T-helper 1 cell treated with Interleukin-12 subunit alpha and Interleukin-12 subunit beta and Interleukin-4 antibody, amounts not matched to agents 30 μg/mL and 1 μg/mL, for 36 hours (primary cell): ENCODE data around the gene TCF12.

Experiments
- H3K27ac Mint-ChIP-seq: one replicate; pipeline ENCODE4 v1.8.0; 2021; ENCODE audit warnings: mild to moderate bottlenecking, mixed read lengths
- H3K27me3 Mint-ChIP-seq: one replicate; pipeline ENCODE4 v1.8.0; 2021; ENCODE audit warnings: low read depth, mixed read lengths
- H3K36me3 Mint-ChIP-seq: one replicate; pipeline ENCODE4 v1.8.0; 2021; ENCODE audit warnings: low read depth, mixed read lengths
- H3K4me1 Mint-ChIP-seq: one replicate; pipeline ENCODE4 v1.8.0; 2021; ENCODE audit warnings: low read depth, mixed read lengths
- H3K4me3 Mint-ChIP-seq: one replicate; pipeline ENCODE4 v1.8.0; 2021; ENCODE audit warnings: mild to moderate bottlenecking, moderate library complexity, mixed read lengths
- H3K9me3 Mint-ChIP-seq: one replicate; pipeline ENCODE4 v1.8.0; 2021; ENCODE audit warnings: mixed read lengths

Gene TCF12

DNA sequence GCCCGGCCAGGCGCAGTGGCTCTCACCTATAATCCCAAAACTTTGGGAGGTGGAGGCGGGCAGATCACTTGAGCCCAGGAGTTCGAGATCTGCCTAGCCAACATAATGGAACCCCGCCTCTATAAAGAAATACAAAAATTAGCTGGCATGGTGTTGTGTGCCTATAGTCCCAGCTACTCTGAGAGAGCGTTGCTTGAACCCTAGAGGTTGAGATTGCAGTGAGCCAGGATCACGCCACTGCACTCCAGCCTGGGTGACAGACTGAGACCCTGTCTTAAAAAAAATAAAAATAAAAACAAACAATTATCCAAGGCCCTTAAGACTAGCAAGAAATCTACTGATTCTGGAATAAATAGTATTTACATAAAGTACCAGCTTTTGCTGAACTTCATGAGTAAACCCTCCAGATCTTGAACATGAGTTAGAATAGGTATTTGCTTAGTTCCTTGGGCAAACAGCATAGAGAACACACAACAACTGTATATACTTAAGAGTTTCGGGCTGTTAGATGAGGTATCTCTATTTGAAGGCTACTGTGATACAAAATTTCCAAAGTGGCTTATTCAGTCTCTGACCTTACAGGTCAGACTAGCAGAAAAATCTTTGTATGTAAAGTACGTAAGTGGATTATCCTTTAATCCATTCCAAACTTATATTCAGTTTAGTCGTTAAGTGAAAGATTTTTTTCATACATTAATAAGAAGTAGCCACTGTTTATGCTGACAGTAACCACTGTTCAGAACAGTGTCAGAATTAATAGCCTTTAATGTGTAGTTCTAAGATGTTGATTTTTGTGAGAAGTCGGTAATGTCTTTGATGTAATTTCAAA lies 286.8 kb downstream of the TCF12 start:
- Mint-ChIP-seq H3K27ac (no peak overlapping the region), H3K27me3 (no peaks in the 10 kb centered on the region), H3K4me3 (no peak overlapping the region), H3K4me1 (peaks cover 8% of the 10 kb centered on the region), H3K9me3 (no peaks in the 10 kb centered on the region), H3K36me3 (peaks cover 2% of the 10 kb centered on the region)

GRCh38 chr15:57205996-57206395 lies 287.6 kb downstream of the TCF12 start:
- H3K4me3 Mint-ChIP-seq: no peak overlapping the region

DNA sequence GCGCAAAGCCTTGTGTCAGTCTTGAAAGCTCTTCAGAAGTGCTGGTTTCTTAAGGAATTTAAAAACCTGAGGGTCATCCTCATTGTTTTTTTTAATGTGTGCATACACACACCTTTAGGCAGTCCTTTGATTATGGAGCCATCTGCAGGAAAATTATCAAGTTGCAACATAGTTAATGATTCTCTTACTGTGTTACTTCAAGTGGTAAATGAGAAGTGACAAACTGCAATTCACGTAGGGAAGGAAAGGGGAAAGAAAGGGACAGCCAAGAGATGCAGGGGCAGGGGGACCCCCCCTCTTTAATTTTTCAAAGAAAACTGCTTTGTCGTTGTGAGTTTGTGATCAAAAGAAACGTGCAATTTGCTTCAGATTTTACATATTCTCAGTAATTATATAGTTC lies 295.4 kb downstream of the TCF12 start:
- H3K27ac Mint-ChIP-seq: no peak overlapping the region
- no peaks in the 10 kb centered on the region for H3K9me3 Mint-ChIP-seq
- H3K4me1 Mint-ChIP-seq: peaks cover 5% of the 10 kb centered on the region
- no peak overlapping the region for H3K4me3 Mint-ChIP-seq
- H3K27me3 Mint-ChIP-seq: no peaks in the 10 kb centered on the region
- H3K36me3 Mint-ChIP-seq: no peaks in the 10 kb centered on the region

More at GRCh38 chr15:57205996-57206395, 287.6 kb downstream of the TCF12 start:
- H3K9me3 Mint-ChIP-seq: no peaks in the 10 kb centered on the region
- H3K4me1 Mint-ChIP-seq: peaks cover 8% of the 10 kb centered on the region
- peaks cover 2% of the 10 kb centered on the region for H3K36me3 Mint-ChIP-seq
- no peak overlapping the region for H3K27ac Mint-ChIP-seq
- no peaks in the 10 kb centered on the region for H3K27me3 Mint-ChIP-seq

GRCh38 chr15:57215326-57215725 lies 296.9 kb downstream of the TCF12 start:
- H3K9me3 Mint-ChIP-seq: no peaks in the 10 kb centered on the region
- no peaks in the 10 kb centered on the region for H3K36me3 Mint-ChIP-seq
- no peaks in the 10 kb centered on the region for H3K27me3 Mint-ChIP-seq
- no peak overlapping the region for H3K27ac Mint-ChIP-seq
- no peak overlapping the region for H3K4me3 Mint-ChIP-seq
- peaks cover 7% of the 10 kb centered on the region for H3K4me1 Mint-ChIP-seq

DNA sequence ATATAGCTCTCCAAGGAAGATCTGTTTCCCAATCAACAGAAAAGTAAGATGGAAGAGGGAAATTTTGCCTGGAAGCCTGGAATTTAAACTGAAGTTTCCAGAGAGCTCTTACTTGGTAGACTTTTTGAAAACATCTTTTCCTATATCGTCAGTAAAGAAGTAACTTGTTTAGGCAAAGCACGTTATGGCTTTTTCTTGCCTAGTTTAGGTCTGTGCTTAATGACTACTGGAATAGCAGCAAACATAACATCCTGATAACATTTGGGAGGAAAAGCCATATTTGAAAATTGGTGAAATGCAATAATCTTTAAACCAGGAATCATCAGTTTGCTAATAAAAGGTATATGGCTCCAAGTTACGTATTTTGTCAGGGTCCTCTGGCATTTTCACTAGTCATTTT lies 297.4 kb downstream of the TCF12 start:
- Mint-ChIP-seq H3K27ac (no peak overlapping the region), H3K4me1 (peaks cover 7% of the 10 kb centered on the region), H3K27me3 (no peaks in the 10 kb centered on the region), H3K4me3 (no peak overlapping the region), H3K36me3 (no peaks in the 10 kb centered on the region), H3K9me3 (no peaks in the 10 kb centered on the region)

- H3K27me3 Mint-ChIP-seq: no peaks in the 10 kb centered on the region
- no peaks in the 10 kb centered on the region for H3K9me3 Mint-ChIP-seq
- H3K27ac Mint-ChIP-seq: no peak overlapping the region
- H3K36me3 Mint-ChIP-seq: no peaks in the 10 kb centered on the region
- H3K4me1 Mint-ChIP-seq: peaks cover 7% of the 10 kb centered on the region
- no peak overlapping the region for H3K4me3 Mint-ChIP-seq
Observed at GRCh38 chr15:57216288-57216687, 297.8 kb downstream of the TCF12 start.

- H3K27ac Mint-ChIP-seq: no peak overlapping the region
- no peak overlapping the region for H3K4me3 Mint-ChIP-seq
- no peaks in the 10 kb centered on the region for H3K27me3 Mint-ChIP-seq
- H3K9me3 Mint-ChIP-seq: no peaks in the 10 kb centered on the region
- H3K36me3 Mint-ChIP-seq: no peaks in the 10 kb centered on the region
- peaks cover 7% of the 10 kb centered on the region for H3K4me1 Mint-ChIP-seq
Observed at GRCh38 chr15:57217778-57218598, 299.5 kb downstream of the TCF12 start.

DNA sequence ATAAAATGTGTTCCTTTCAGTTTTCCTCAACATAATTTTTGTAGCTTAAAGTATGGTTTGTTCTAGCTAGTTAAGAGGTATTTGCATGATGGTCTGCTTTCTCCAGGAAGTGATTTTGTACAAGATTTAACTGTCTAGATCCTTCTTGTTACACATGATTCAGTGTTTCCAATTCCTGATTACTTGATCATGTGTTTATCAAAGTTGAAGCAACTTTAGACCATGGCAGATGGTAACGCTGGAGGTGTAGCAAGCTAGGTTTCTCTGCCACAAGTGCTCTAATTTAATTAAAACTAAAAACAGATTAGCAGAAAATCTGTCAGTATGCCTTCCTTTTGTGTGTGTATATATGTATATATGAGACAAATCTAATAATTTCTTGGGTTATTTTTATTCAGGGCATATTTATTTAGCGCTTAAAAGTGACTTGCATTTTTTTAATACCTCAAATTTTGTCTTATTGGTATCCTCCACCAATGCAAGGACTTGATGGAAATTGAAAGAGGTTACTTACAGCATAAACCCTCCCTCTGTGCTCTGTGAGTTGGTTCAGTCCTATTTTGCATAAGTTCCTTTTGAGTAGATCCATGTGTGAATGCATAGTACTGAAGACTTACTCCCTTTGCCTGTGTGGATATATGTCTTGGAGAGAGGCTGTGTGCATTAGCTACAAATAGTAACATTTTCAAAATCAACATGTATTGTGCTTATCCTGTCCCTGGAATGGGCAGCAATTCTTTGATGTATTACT lies 300.6 kb downstream of the TCF12 start:
- no peaks in the 10 kb centered on the region for H3K36me3 Mint-ChIP-seq
- H3K4me1 Mint-ChIP-seq: peaks cover 6% of the 10 kb centered on the region
- H3K27ac Mint-ChIP-seq: no peak overlapping the region
- no peak overlapping the region for H3K4me3 Mint-ChIP-seq
- H3K9me3 Mint-ChIP-seq: no peaks in the 10 kb centered on the region
- no peaks in the 10 kb centered on the region for H3K27me3 Mint-ChIP-seq

DNA sequence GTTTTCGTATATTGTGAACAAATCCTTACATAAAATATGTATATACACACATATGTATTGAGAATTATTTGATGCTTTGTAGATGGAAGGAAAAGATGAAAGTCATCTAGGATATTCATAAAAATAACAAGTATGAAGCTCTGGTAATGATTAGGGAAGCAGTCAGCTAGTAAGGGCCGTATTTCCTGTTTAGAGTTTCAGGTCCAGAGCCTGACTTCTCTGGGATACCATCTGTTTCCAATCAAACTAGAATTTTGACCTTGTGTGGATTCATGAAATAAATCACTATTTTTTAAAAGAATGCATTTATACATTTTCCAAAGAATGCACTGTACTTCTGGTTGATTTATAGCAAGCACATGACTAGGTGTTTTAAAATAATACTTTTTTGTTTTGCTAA lies 301.8 kb downstream of the TCF12 start:
- Mint-ChIP-seq H3K4me1 (peaks cover 6% of the 10 kb centered on the region), H3K4me3 (no peak overlapping the region), H3K9me3 (no peaks in the 10 kb centered on the region), H3K27ac (no peak overlapping the region), H3K27me3 (no peaks in the 10 kb centered on the region), H3K36me3 (no peaks in the 10 kb centered on the region)

DNA sequence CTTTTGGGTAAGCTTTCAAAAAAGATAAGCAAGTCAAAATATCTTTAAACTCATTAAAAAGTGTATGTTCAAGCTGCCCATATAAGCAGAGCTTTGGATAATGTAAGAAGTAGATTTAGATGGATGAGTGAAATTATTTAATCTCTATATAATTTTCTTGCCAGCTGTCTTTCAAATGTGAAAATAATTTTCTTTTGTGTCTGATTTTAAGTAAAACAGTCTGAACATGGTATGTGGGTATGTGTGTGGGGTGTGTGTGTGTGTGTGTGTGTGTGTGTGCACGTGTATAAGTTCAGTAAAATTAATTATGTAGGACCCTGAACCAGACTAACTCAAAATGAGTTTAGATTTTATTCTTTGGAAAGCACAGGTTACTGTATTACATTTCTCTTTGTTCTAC lies 302.7 kb downstream of the TCF12 start:
- no peaks in the 10 kb centered on the region for H3K36me3 Mint-ChIP-seq
- no peaks in the 10 kb centered on the region for H3K27me3 Mint-ChIP-seq
- H3K4me3 Mint-ChIP-seq: no peak overlapping the region
- no peaks in the 10 kb centered on the region for H3K9me3 Mint-ChIP-seq
- no peak overlapping the region for H3K27ac Mint-ChIP-seq
- H3K4me1 Mint-ChIP-seq: peaks cover 6% of the 10 kb centered on the region

DNA sequence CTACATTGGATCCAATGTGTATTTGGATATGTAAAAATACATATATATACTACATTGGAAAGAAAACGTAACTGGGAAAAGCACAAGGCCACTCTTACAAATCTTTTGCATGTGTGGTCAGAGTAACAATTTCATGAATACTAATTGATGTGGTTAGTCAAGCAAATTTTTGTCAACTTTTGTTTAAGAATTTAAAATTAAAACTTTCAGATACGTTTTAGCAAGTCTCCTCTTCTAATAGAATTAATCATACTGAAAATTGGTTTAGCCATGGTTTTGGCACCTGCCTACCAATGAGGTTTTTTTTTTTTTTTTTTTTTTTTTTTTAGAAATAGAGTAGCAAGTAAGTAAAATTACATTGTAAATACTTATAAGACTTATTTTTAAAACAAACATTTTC lies 304.9 kb downstream of the TCF12 start:
- H3K9me3 Mint-ChIP-seq: no peaks in the 10 kb centered on the region
- no peak overlapping the region for H3K27ac Mint-ChIP-seq
- no peaks in the 10 kb centered on the region for H3K27me3 Mint-ChIP-seq
- no peaks in the 10 kb centered on the region for H3K36me3 Mint-ChIP-seq
- H3K4me1 Mint-ChIP-seq: peaks cover 2% of the 10 kb centered on the region
- H3K4me3 Mint-ChIP-seq: no peak overlapping the region

DNA sequence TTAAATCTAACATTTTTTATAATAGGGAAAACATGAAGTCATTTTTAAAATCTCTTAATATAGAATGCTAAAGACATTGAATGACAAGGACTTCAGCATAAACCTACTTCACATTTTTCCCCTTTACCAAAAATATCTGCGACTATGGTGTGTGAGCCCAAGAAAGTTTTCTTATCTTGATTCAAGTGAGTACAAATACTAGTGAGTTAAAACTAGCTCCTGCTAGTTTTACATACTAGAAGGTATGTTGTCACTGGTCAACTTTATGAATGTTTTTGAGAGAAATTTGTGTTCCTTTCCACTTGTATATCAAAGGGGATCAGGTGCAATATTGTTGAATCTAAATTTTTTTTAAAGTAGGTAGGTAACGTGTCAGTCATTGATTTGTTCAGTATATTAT lies 305.4 kb downstream of the TCF12 start:
- H3K4me1 Mint-ChIP-seq: peaks cover 2% of the 10 kb centered on the region

DNA sequence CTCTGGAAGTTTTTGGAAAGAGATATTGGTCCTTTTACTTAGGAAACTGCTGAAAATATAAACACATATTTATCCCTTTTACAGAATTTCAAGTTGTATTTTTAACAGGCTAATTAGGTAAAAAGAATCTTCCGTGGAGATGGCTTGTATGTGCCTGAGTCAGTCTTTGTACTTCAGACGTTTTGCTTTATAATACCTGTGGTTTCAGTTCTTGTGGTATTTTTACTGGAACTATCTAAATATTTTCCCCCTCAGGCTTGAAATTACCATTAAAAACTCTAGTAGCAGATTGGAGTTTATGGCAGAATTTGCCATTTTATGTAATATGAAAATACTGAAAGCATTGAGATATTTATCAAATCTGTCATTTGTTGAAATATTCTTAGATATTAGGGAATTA lies 306.2 kb downstream of the TCF12 start:
- Mint-ChIP-seq H3K4me1 (no peaks in the 10 kb centered on the region), H3K27ac (no peak overlapping the region), H3K4me3 (no peak overlapping the region), H3K9me3 (no peaks in the 10 kb centered on the region), H3K36me3 (no peaks in the 10 kb centered on the region), H3K27me3 (no peaks in the 10 kb centered on the region)

More for the DNA sequence above, 305.4 kb downstream of the TCF12 start:
- Mint-ChIP-seq H3K27me3 (no peaks in the 10 kb centered on the region), H3K9me3 (no peaks in the 10 kb centered on the region), H3K36me3 (no peaks in the 10 kb centered on the region), H3K4me3 (no peak overlapping the region), H3K27ac (no peak overlapping the region)

DNA sequence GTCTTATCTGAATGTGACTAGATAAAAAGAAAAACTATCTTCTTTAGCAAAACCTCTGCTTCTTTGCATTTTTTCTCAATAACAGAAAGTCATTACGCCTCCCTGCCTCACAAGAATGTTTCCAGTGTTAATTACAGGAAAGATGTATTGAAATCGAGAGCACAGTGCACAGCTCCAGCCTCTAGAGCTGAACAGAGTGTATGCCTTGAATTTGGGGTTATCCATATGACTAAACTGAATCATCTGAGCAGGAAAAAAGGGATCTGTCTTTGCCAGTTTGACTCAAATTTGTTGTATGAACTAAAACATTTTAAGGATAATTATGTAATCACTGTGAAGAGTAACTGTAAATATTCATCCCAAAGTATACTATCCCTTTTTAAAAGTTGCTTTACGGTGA lies 308.7 kb downstream of the TCF12 start:
- Mint-ChIP-seq H3K4me3 (no peak overlapping the region), H3K4me1 (no peaks in the 10 kb centered on the region), H3K36me3 (no peaks in the 10 kb centered on the region), H3K27ac (no peak overlapping the region), H3K27me3 (no peaks in the 10 kb centered on the region), H3K9me3 (no peaks in the 10 kb centered on the region)
